H9 (cell line): ENCODE results near the gene ITGA1. TPM values are rescaled to one million over a fixed set of nuclear protein-coding genes. Genes with fewer than 3 reads are reported as not detected.

Experiments used
- DNase-seq: peaks from one replicate; pipeline ENCODE4 v3.0.0-alpha.2; 2017
- H2AFZ ChIP-seq: one replicate; pipeline ENCODE4 v1.6.1; 2013; ENCODE audit warnings: mild to moderate bottlenecking, low read length, control low read depth, moderate library complexity
- H2AK5ac ChIP-seq: 2 replicates; pipeline ENCODE4 v1.6.1; 2013; ENCODE audit warnings: low read length, control low read depth, mixed read lengths; ENCODE audit not compliant: insufficient read length
- H2BK120ac ChIP-seq: one replicate; pipeline ENCODE4 v1.6.1; 2013; ENCODE audit warnings: low read depth, mild to moderate bottlenecking, low read length, control low read depth, inconsistent platforms; ENCODE audit not compliant: poor library complexity, severe bottlenecking
- H2BK12ac ChIP-seq: 2 replicates; pipeline ENCODE4 v1.6.1; 2013; ENCODE audit warnings: low read length, control low read depth, mixed read lengths, low read depth; ENCODE audit not compliant: insufficient read length
- H2BK15ac ChIP-seq: 2 replicates; pipeline ENCODE4 v1.6.1; 2013; ENCODE audit warnings: low read depth, low read length, control low read depth
- H2BK20ac ChIP-seq: one replicate; pipeline ENCODE4 v1.6.1; 2013; ENCODE audit warnings: low read depth, mild to moderate bottlenecking, low read length, control low read depth, inconsistent platforms; ENCODE audit not compliant: poor library complexity, severe bottlenecking
- H2BK5ac ChIP-seq: 2 replicates; pipeline ENCODE4 v1.6.1; 2013; ENCODE audit warnings: low read length, control low read depth, mixed read lengths; ENCODE audit not compliant: insufficient read length
- H3K14ac ChIP-seq: 2 replicates; pipeline ENCODE4 v1.6.1; 2013; ENCODE audit warnings: low read length, control low read depth; ENCODE audit not compliant: insufficient read depth
- H3K18ac ChIP-seq: 2 replicates; pipeline ENCODE4 v1.6.1; 2013; ENCODE audit warnings: low read depth, mild to moderate bottlenecking, mixed read lengths, low read length, control low read depth; ENCODE audit not compliant: insufficient read length
- H3K23ac ChIP-seq: 2 replicates; pipeline ENCODE4 v1.6.1; 2013; ENCODE audit warnings: low read length, control low read depth, mixed read lengths, low read depth; ENCODE audit not compliant: insufficient read length
- H3K23me2 ChIP-seq: 2 replicates; pipeline ENCODE4 v1.6.1; 2013; ENCODE audit warnings: low read depth, mild to moderate bottlenecking, mixed read lengths, low read length, control low read depth; ENCODE audit not compliant: insufficient read length, poor library complexity, severe bottlenecking
- H3K27ac ChIP-seq: 2 replicates; pipeline ENCODE4 v1.5.1; 2013; ENCODE audit warnings: low read length, control low read depth, mixed read lengths, low read depth; ENCODE audit not compliant: insufficient read length
- H3K27me3 ChIP-seq: 2 replicates; pipeline ENCODE4 v1.6.1; 2013; ENCODE audit warnings: low read length, control low read depth, inconsistent platforms; ENCODE audit not compliant: insufficient read depth
- H3K4ac ChIP-seq: 2 replicates; pipeline ENCODE4 v1.6.1; 2013; ENCODE audit warnings: low read depth, mild to moderate bottlenecking, control low read depth, inconsistent platforms, low read length, moderate library complexity
- H3K4me1 ChIP-seq: 2 replicates; pipeline ENCODE4 v1.6.1; 2013; ENCODE audit warnings: low read length, control low read depth, inconsistent platforms; ENCODE audit not compliant: insufficient read depth
- H3K4me2 ChIP-seq: 2 replicates; pipeline ENCODE4 v1.6.1; 2013; ENCODE audit warnings: low read length, control low read depth, mixed read lengths; ENCODE audit not compliant: insufficient read length, insufficient read depth
- H3K56ac ChIP-seq: 2 replicates; pipeline ENCODE4 v1.6.1; 2013; ENCODE audit warnings: low read depth, mild to moderate bottlenecking, mixed read lengths, low read length, control low read depth; ENCODE audit not compliant: insufficient read length
- H3K79me1 ChIP-seq: 2 replicates; pipeline ENCODE4 v1.6.1; 2013; ENCODE audit warnings: low read depth, mild to moderate bottlenecking, moderate library complexity, low read length, control low read depth, inconsistent platforms; ENCODE audit not compliant: insufficient read depth, poor library complexity, severe bottlenecking
- H3K79me2 ChIP-seq: 2 replicates; pipeline ENCODE4 v1.6.1; 2013; ENCODE audit warnings: low read length, control low read depth, inconsistent platforms; ENCODE audit not compliant: insufficient read depth
- H3K9ac ChIP-seq: 2 replicates; pipeline ENCODE4 v1.6.1; 2013; ENCODE audit warnings: low read length, control low read depth, mixed read lengths; ENCODE audit not compliant: insufficient read length; ENCODE audit errors: extremely low read depth
- H3K9me3 ChIP-seq: one replicate; pipeline ENCODE4 v1.6.1; 2013; ENCODE audit warnings: low read depth, low read length, inconsistent platforms; ENCODE audit not compliant: control insufficient read depth
- H3T11ph ChIP-seq: one replicate; pipeline ENCODE4 v1.6.1; 2013; ENCODE audit warnings: mild to moderate bottlenecking, low read length, control low read depth, inconsistent platforms
- H4K20me1 ChIP-seq: one replicate; pipeline ENCODE4 v1.6.1; 2013; ENCODE audit not compliant: control insufficient read depth, insufficient read length, insufficient read depth
- H4K5ac ChIP-seq: 2 replicates; pipeline ENCODE4 v1.6.1; 2013; ENCODE audit warnings: low read depth, mild to moderate bottlenecking, mixed read lengths, low read length, control low read depth; ENCODE audit not compliant: insufficient read length
- H4K8ac ChIP-seq: replicated peaks from 2 replicates; pipeline ENCODE4 v1.6.1; 2013; ENCODE audit warnings: low read length, control low read depth, mixed read lengths, low read depth; ENCODE audit not compliant: insufficient read length
- H4K91ac ChIP-seq: 2 replicates; pipeline ENCODE4 v1.6.1; 2013; ENCODE audit warnings: low read depth, mild to moderate bottlenecking, moderate library complexity, mixed read lengths, low read length, control low read depth; ENCODE audit not compliant: insufficient read length
- H3K27ac Mint-ChIP-seq, 3 experiments: 2 replicates in 2 of 3; 3 replicates in 1 of 3; pipeline ENCODE4 v1.8.0; 2020 to 2021; ENCODE audit warnings: mixed read lengths in 3 of 3, mild to moderate bottlenecking in 1 of 3, moderate library complexity in 1 of 3
- H3K27me3 Mint-ChIP-seq: 2 replicates; pipeline ENCODE4 v1.8.0; 2021; ENCODE audit warnings: low read depth, mild to moderate bottlenecking, moderate library complexity, mixed read lengths
- H3K36me3 Mint-ChIP-seq, 3 experiments: 2 replicates in 2 of 3; 3 replicates in 1 of 3; pipeline ENCODE4 v1.8.0; 2020 to 2021; ENCODE audit warnings: low read depth in 3 of 3, mixed read lengths in 3 of 3; ENCODE audit not compliant: insufficient read depth in 1 of 3
- H3K4me1 Mint-ChIP-seq, 2 experiments: 2 replicates each; pipeline ENCODE4 v1.8.0; 2020; ENCODE audit warnings: mixed read lengths in 2 of 2
- H3K4me3 Mint-ChIP-seq, 2 experiments: 2 replicates in 1 of 2; 3 replicates in 1 of 2; pipeline ENCODE4 v1.8.0; 2020 to 2021; ENCODE audit warnings: mild to moderate bottlenecking in 2 of 2, mixed read lengths in 2 of 2, moderate library complexity in 1 of 2
- H3K9me3 Mint-ChIP-seq, 2 experiments: 2 replicates in 1 of 2; 3 replicates in 1 of 2; pipeline ENCODE4 v1.8.0; 2020; ENCODE audit warnings: mild to moderate bottlenecking in 2 of 2, mixed read lengths in 2 of 2, moderate library complexity in 1 of 2
- WGBS: extraction: QIAGEN DNeasy Blood & Tissue Kit; methylation state at CpG from one replicate; pipeline ENCODE4 v1.1.7; 2013; ENCODE audit warnings: missing lambda C conversion rate, low lambda C conversion rate, mixed read lengths; ENCODE audit not compliant: insufficient read length; ENCODE audit errors: extremely low coverage; 5-methylcytosine and 5-hydroxymethylcytosine counted together
- total RNA-seq: library from RNA; stranded (reverse); gene quantifications from 2 replicates; pipeline ENCODE4 v1.2.1, GENCODE V29; 2021
- TF ChIP-seq, protein P1 (sequence below): fragments of 200-600 bp; sonication (generic); conservative IDR thresholded peaks from 3 replicates; pipeline ENCODE4 v1.8.0; 2021; ENCODE audit warnings: antibody characterized with exemption, mild to moderate bottlenecking

Gene ITGA1
- total RNA-seq, 1 experiment from 2014 or later: 3.9 TPM

DNA sequence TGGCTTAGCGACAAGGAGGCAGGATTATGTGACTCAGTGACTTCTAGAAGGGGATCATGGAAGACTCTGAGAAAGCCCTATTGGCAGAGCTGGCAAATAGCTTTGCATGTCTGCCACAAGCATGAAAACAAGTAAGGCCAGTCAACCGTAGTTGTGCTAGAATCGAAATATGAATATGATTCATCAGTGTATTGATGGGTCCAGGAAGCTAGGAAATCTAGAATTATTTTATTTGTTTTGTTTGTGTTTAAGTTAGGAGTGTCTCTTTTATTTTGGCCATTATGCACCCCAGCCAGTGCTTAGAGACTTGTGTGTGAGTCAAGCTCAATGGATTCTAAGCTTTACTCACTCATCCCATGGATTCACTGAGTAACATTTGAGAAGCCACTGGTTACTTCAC lies 197.6 kb downstream of the ITGA1 start:
- no peaks in the 10 kb centered on the region for H3K9me3 ChIP-seq
- no peaks in the 10 kb centered on the region for H3K79me2 ChIP-seq
- no CpG with 5 or more reads among the region's 3 CpGs for WGBS
- no peaks in the 10 kb centered on the region for H3K4me1 ChIP-seq
- H3T11ph ChIP-seq: no peak overlapping the region
- H2BK20ac ChIP-seq: no peak overlapping the region
- Mint-ChIP-seq H3K4me1 (peaks cover 6 to 19% of the 10 kb centered on the region in 2 experiments), H3K27ac (no peak overlapping the region), H3K27me3 (peaks cover 18% of the 10 kb centered on the region), H3K9me3 (no peaks in the 10 kb centered on the region; a peak in 1 of 5 replicates), H3K4me3 (no peak overlapping the region), H3K36me3 (no peaks in the 10 kb centered on the region)
- no peak overlapping the region for H3K56ac ChIP-seq
- no peak for DNase-seq
- no peak overlapping the region for H3K18ac ChIP-seq
- no peaks in the 10 kb centered on the region for H3K79me1 ChIP-seq
- no peak overlapping the region for H2BK12ac ChIP-seq
- H4K8ac ChIP-seq: no peak overlapping the region
- H2AFZ ChIP-seq: no peak overlapping the region
- H3K23ac ChIP-seq: no peak overlapping the region
- H2BK120ac ChIP-seq: no peak overlapping the region
- H4K91ac ChIP-seq: no peak overlapping the region
- H3K23me2 ChIP-seq: peaks cover 14% of the 10 kb centered on the region
- H4K20me1 ChIP-seq: no peaks in the 10 kb centered on the region
- H4K5ac ChIP-seq: no peak overlapping the region
- H3K14ac ChIP-seq: no peak overlapping the region
- H2AK5ac ChIP-seq: no peak overlapping the region
- TF ChIP-seq, protein P1, sequence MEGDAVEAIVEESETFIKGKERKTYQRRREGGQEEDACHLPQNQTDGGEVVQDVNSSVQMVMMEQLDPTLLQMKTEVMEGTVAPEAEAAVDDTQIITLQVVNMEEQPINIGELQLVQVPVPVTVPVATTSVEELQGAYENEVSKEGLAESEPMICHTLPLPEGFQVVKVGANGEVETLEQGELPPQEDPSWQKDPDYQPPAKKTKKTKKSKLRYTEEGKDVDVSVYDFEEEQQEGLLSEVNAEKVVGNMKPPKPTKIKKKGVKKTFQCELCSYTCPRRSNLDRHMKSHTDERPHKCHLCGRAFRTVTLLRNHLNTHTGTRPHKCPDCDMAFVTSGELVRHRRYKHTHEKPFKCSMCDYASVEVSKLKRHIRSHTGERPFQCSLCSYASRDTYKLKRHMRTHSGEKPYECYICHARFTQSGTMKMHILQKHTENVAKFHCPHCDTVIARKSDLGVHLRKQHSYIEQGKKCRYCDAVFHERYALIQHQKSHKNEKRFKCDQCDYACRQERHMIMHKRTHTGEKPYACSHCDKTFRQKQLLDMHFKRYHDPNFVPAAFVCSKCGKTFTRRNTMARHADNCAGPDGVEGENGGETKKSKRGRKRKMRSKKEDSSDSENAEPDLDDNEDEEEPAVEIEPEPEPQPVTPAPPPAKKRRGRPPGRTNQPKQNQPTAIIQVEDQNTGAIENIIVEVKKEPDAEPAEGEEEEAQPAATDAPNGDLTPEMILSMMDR: no peak
- H3K9ac ChIP-seq: no peak overlapping the region
- H2BK5ac ChIP-seq: no peak overlapping the region
- no peak overlapping the region for H3K27ac ChIP-seq
- no peak overlapping the region for H3K4ac ChIP-seq
- H2BK15ac ChIP-seq: no peak overlapping the region
- H3K4me2 ChIP-seq: no peak overlapping the region
- no peaks in the 10 kb centered on the region; the same call in 1 of the 2 replicates for H3K27me3 ChIP-seq
